KOPT-K1 (cell line): Measurements from ENCODE around the gene ATP1B2.
A peak's percentile ranks its signal among the peaks of the same experiment; 100 is the strongest.

Experiments
- H3K27ac ChIP-seq: fragments of 200-600 bp; sonication (generic); 2 replicates; pipeline ENCODE4 v1.5.1; 2016; ENCODE audit warnings: antibody characterized with exemption, mild to moderate bottlenecking, low read depth, low read length; ENCODE audit not compliant: poor library complexity, severe bottlenecking
- H3K36me3 ChIP-seq: fragments of 200-600 bp; sonication (generic); 2 replicates; pipeline ENCODE4 v1.5.1; 2017; ENCODE audit warnings: antibody characterized with exemption, mild to moderate bottlenecking, low read length, moderate library complexity; ENCODE audit not compliant: insufficient read depth
- H3K9me3 ChIP-seq: fragments of 200-600 bp; sonication (generic); 2 replicates; pipeline ENCODE4 v1.5.1; 2017; ENCODE audit warnings: antibody characterized with exemption, low read length, mild to moderate bottlenecking; ENCODE audit not compliant: insufficient read depth, poor library complexity, severe bottlenecking

Gene ATP1B2

DNA sequence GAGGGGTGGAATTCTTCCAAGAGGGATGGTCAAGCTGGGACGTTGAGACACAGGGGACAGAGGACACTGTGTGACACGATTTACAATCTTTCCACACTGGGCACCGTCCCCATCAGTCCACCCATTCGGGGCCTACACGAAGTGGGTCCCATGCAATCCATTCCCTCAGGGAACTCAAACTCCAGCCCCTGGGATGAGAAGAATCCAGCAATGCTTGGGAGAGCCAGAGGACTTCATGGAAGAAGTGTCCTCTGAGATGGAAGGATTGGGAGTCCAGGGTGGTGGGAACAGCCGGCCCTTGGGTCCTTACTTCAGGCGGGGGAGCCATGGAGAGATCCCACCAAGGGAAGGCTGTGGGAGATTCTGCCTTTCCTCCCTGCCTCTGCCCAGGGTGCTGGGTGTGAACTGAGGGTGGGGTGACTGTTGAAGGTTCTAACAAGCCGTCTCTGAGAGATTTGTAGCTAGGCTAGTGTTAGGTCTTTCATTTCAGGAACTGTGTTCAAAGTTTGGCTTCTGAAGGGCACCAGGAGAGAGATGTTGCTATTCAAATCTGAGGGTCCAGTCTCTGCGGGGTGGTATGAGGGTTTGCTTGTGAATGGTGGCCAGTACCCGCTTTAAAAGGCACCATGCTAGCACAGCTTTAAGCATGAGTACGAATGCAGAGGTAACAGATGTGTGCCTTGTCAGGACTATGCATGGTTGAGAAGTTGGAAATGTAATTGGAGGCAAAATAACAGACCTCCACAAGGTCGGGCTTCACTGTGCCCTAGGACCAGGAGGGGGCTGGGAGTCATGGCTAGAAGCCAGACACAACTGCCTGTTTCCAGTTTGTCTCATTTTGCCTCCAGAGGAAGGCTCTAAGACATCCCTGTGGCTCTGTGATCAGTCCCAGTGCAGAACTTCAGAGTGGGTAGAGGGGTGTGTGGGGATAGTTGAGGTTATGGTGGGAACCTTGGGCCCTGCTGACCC is 1.9 kb downstream of the ATP1B2 start:
- H3K9me3 ChIP-seq, result no peaks in the 10 kb centered on the region
- H3K27ac ChIP-seq, result no peak overlapping the region
- no peaks in the 10 kb centered on the region for H3K36me3 ChIP-seq

DNA sequence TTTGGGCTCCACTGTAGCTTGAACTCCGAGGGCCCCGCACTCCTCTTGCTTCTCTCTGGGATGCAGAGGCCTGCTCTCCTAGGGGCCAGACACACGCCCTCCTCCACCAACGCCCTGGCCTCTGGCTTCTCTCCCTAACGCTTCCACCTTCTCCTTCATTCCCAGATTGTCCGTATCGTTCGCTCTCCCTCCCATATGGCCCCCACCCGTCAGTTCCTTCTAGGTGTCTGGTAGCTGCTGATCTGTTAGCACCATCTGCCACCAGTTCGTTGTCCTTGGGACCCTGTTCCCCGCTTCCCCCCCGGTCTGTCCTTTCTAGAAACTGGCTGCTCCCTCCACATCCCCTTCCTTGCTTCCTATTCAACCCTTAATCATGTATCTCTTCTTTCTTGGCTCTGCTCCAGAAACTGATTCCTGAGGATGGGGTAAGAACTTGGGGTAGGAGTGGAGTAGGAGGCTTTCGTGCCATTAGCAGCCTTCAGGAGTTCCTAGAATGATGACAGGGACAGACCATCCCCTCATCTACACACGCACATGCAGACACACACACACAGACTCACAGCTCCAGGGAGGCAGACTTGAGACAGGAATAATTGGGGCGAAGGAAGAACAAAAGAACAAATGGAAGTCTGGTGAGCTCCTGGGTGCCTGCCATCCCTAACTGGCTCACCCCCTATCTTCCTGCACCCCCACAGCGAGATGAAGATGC is 4.3 kb downstream of the ATP1B2 start:
- Histone ChIP-seq H3K9me3 (no peaks in the 10 kb centered on the region), H3K27ac (no peak overlapping the region), H3K36me3 (no peaks in the 10 kb centered on the region)

DNA sequence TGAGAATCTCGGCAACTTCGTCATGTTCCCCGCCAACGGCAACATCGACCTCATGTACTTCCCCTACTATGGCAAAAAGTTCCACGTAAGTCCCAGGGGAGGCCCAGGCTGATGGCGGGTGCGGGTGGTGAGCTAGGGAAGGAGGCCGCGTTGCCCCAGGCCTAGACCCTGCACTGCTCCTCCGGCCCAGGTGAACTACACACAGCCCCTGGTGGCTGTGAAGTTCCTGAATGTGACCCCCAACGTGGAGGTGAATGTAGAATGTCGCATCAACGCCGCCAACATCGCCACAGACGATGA is 4.8 kb downstream of the ATP1B2 start:
- Histone ChIP-seq H3K9me3 (no peaks in the 10 kb centered on the region), H3K27ac (no peak overlapping the region), H3K36me3 (no peaks in the 10 kb centered on the region)

DNA sequence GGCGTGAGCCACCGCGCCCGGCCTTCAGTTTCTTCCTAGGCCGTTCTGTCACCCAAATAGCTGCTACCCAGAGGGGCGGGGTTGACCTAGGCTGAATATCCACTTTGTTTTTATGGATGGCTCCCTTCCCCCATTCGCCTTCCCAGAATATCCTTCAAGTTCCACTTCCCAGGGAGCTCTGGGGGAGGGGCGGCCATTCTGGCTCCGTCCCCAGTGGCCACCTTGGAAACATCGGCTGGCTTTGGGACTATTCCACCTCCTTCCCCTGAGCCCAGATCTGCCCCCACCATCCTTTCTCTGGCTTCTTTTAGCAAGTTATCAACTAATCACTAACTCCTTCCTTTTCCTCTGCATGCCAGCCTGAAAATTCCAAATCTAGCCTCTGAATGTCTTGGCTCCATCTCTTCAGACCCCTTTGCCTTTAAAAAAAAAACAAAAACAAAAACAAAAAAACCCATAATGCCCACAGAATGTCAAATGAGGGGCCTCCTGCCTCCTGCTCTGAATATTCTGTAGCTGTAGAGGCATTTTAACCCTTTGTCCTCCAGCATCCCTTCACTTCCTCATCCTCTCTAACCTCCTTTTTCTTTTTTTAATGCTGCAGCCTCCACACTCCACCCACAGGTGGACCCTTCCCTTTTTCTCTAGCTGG is 6.4 kb downstream of the ATP1B2 start:
- H3K36me3 ChIP-seq, result no peaks in the 10 kb centered on the region
- H3K27ac ChIP-seq, result no peak overlapping the region
- no peaks in the 10 kb centered on the region for H3K9me3 ChIP-seq

DNA sequence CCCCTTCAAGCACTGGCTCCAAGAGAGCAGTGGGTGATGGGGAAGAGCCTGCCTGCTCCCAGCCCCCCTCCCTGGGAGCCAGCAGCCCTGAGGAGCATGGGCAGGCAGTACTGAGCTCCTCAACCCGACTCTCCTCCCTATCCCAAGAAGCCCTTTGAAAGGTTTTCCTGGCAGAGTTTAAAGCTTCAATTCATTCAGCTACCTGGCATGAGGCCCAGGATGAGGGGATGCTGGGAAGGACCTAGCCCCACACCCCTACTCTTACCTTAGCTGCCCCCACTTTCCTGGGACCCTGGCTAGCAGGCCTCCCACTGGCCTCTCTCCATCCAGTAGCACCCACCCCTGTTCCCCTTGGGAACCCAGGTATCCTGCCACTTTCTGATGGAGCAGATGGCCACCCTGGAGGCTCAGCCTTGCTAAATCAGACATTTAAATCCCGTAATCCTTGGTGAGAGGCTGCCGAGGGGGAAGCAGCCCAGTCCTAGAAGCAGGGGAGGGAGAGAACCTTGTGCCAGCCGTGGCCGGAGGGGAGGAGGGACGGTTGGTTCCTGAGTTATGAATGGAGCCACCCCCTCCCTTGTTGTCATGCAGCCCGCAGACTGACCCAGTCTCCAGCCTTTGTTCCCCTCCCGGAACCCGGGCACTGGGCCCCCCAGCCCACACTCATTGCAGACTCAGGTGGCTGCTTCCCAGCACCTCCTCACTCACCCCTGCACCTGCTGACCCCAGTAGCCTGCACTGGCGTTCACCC is 17.1 kb downstream of the ATP1B2 start:
- Histone ChIP-seq H3K9me3 (no peaks in the 10 kb centered on the region), H3K27ac (no peak overlapping the region), H3K36me3 (peaks cover 70% of the 10 kb centered on the region)

DNA sequence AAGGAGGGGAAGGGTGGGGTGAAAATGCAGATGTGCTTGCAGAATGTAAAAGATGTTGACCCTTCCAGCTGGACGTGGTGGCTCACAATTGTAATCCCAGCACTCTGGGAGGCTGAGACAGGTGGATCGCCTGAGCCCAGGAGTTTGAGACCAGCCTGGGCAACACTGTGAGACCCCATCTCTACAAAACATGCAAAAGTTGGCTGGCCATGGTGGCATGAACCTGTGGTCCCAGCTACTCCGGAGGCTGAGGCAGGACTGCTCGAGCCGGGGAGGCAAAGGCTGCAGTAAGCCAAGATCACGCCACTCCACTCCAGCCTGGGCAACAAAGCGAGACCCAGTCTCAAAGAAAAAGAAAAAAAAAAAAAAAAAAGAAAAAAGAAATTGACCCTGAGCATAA is 17.8 kb downstream of the ATP1B2 start:
- peaks cover 76% of the 10 kb centered on the region for H3K36me3 ChIP-seq
- H3K9me3 ChIP-seq, result peaks cover 3% of the 10 kb centered on the region
- no peak overlapping the region for H3K27ac ChIP-seq

DNA sequence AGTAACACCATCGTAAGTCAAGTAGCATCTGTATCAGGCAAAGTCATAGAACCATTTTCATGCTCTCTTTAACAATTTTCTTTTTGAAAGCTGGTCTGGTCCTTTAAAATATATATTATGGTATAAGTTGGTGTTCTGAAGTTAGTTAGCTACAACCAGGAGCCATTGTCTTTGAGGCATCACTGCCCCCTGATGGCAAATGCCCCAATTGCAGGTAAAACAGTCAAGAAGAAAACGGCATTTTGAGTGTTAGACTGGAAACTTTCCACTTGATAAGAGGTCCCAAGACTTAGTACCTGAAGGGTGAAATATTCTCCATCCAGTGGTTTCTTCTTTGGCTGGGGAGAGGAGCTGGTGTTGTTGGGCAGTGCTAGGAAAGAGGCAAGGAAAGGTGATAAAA is 22.5 kb downstream of the ATP1B2 start:
- peaks cover 97% of the 10 kb centered on the region for H3K36me3 ChIP-seq
- peaks cover 9% of the 10 kb centered on the region for H3K9me3 ChIP-seq

DNA sequence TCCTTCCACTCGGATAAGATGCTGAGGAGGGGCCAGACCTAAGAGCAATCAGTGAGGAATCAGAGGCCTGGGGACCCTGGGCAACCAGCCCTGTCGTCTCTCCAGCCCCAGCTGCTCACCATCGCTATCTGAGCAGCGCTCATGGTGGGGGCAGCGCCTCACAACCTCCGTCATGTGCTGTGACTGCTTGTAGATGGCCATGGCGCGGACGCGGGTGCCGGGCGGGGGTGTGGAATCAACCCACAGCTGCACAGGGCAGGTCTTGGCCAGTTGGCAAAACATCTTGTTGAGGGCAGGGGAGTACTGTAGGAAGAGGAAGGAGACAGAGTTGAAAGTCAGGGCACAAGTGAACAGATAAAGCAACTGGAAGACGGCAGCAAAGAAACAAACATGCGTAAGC is 24.2 kb downstream of the ATP1B2 start:
- Histone ChIP-seq H3K9me3 (peaks cover 9% of the 10 kb centered on the region), H3K36me3 (peaks cover 80% of the 10 kb centered on the region), H3K27ac (no peak overlapping the region)

More for the DNA sequence above, 22.5 kb downstream of the ATP1B2 start:
- H3K27ac ChIP-seq, result no peak overlapping the region

DNA sequence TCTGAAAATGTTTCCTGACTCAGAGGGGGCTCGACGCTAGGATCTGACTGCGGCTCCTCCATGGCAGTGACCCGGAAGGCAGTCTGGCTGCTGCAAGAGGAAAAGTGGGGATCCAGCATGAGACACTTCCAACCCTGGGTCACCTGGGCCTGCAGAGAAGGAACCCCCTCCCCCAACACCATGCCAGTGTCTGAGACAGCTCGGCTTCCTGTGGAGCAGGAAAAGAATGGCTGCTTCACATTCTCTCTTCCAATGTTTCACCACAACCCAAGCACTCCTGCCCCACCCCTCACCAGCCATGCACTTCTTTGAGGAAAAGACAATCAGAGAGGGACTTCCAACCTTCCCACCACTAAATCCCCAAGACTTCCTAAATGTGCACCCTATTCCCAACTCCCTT is 25.8 kb downstream of the ATP1B2 start:
- Histone ChIP-seq H3K27ac (no peak overlapping the region), H3K36me3 (peaks cover 64% of the 10 kb centered on the region), H3K9me3 (peaks cover 9% of the 10 kb centered on the region)

DNA sequence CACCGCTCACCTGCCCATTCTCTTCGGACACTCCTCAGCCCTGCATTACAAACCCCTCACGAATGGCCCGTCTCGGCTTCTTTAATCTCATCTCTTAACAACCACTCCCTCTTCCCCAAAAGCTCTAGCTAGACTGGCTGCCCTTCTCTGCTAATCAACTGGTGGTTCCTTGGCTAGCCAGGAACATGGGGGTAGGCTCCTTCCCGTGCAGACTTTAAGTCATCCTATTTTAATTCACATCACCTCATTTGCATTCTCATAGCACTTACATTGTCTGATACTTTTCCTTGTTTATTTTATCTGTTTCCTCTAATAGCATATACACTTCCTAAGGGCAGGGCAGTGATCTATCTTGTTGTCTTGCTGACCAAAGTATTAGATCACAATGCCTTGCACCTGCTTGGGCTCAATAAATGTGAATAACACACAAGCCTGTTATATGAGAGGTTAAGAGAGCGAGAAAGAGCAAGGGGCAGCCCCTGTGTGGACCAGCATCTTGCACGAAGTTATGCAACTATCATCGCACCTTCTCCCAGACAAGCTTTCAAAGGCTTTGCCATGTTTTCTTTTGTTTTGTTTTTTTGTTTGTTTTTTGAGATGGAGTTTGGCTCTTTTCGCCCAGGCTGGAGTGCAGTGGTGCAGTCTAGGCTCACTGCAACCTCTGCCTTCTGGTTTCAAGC is 26.8 kb downstream of the ATP1B2 start:
- Histone ChIP-seq H3K27ac (no peak overlapping the region), H3K36me3 (peaks cover 60% of the 10 kb centered on the region), H3K9me3 (peaks cover 9% of the 10 kb centered on the region)

DNA sequence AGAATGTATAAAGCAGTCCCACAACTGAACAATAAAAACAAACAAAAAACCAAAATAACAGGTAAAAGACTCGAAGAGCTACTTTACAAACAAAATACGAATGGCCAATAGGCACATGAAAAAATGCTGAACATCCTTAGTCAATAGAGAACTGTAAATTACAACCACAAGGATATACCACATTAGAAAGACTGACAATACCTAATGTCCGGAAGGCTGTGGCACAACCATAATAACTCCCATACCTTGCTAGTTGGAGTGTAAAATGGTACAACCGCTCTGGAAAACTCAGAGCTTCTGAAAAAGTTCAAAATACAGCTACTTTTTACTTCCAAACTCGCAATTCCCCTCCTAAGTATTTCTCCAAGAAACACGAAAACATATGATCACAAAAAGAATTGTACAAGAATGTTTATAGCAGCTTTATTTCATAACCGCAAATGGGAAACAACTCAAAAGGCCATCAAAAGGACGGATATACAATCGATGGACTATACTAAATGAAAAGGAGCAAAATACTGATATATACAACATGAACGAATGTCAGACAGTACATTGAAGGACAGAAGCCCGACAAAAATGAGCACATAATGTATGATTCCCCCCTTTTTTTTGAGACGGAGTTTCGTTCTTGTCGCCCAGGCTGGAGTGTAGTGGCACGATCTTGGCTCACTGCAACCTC is 34.3 kb downstream of the ATP1B2 start:
- H3K36me3 ChIP-seq, result peaks cover 35% of the 10 kb centered on the region
- H3K9me3 ChIP-seq, result no peaks in the 10 kb centered on the region
- H3K27ac ChIP-seq, result peak overlapping the region; percentile 95

DNA sequence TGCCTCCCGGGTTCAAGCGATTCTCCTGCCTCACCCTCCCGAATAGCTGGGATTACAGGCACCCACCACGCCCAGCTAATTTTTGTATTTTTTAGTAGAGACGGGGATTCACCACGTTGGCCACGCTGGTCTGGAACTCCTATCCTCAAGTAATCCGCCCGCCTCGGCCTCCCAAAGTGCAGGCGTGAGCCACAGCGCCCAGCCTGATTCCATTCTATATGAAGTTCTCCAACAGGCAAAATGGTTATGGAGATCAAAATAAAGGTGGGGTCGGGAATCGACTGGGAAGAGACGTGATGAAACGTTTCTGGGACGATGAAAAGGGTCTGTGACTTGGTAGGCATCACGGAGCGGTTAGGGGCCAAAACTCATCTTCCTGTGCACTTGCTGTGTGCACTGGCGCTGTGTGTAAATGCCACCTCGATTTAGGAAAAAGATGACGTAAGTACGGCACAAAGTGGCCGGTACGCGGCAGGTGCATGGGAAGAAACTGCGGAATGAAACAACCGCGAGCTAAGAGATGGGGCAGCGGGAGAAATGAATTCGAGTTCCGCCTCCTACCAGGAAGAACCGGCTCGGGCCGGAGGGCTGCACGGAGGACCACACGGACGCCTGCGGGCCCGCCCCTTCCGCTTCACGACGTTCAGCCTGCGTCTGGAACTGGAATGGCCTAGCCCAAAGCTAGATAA is 35.0 kb downstream of the ATP1B2 start:
- H3K36me3 ChIP-seq, result peaks cover 42% of the 10 kb centered on the region
- peak overlapping the region; percentile 95 for H3K27ac ChIP-seq
- no peaks in the 10 kb centered on the region for H3K9me3 ChIP-seq

DNA sequence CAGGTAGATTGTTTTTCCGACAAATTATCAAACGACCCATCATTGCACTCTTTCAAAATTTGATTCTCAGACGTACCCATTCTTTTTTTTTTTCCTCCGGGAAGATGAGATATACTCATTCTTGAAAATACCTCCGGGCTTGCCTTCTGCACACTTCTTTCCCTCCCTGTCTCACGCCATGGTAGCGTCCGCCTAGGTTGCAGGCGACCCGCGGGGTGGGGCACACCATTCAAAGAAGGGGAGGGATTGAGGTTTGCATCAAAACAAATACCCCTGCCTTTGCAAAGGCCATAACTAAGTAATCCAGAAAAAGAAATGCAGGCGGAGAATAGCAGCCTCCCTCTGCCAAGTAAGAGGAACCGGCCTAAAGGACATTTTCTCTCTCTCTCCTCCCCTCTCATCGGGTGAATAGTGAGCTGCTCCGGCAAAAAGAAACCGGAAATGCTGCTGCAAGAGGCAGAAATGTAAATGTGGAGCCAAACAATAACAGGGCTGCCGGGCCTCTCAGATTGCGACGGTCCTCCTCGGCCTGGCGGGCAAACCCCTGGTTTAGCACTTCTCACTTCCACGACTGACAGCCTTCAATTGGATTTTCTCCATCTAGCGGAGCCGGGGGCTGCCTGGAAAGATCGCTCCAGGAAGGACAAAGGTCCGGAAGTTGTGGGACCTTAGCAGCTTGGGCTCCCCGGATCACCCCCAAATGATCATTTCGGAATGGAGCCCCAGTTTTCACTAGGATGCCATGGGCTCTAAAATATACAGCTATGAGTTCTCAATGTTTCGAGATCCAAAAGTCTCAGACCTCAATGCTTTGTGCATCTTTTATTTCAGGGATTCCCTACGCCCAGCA is 35.7 kb downstream of the ATP1B2 start:
- Histone ChIP-seq H3K9me3 (no peaks in the 10 kb centered on the region), H3K36me3 (peaks cover 42% of the 10 kb centered on the region), H3K27ac (peak overlapping the region; percentile 95)
